Measurements from ENCODE around the gene KCNB1. TPM values are rescaled to one million over a fixed set of nuclear protein-coding genes. Genes with fewer than 3 reads are reported as not detected.

KCNB1 gene
- total RNA-seq, 1 experiment from 2014 or later, result 0.68 TPM

DNA sequence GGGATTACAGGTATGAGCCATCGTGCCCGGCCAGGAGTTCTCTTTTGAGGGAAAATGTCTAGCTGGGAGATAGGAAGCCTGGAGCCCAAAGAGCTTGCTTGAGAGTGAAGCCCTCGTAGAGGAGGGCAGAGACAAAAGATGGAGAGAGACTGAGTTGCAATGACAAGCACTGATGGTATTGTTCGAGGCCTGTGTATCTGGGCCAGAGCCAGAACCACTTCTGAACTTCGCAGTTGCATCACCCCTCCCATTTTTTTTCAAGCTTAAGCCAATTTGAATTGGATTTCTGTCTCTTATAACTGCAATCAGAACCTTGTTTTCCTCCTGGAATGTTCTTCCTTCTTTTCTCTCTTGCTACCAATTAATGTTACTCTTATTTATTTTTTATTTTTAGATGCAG, 83.1 kb downstream of the KCNB1 start:
- H3K36me3 Mint-ChIP-seq (ENCODE audit: insufficient read depth in 1 of 3, low read depth in 3 of 3), result 0 out of 7 replicates have a peak, but pooled peaks cover 0 to 4% (median 4%) of the 10 kb centered on the region in 3 experiments
- H3K4me1 Mint-ChIP-seq, result peaks cover 6 to 13% of the 10 kb centered on the region in 2 experiments
- no peak overlapping the region for H2AFZ ChIP-seq (ENCODE audit: low read length)
- peak overlapping the region in 1 of 3 experiments; percentile 49; a peak in 2 of 7 replicates for H3K27ac Mint-ChIP-seq
- H3K79me1 ChIP-seq (ENCODE audit: insufficient read depth, low read depth, low read length, poor library complexity, severe bottlenecking), result no peaks in the 10 kb centered on the region
- no peak overlapping the region for H3K4me3 Mint-ChIP-seq
- H4K91ac ChIP-seq (ENCODE audit: insufficient read length, low read depth, low read length), result no peak overlapping the region
- H2BK5ac ChIP-seq (ENCODE audit: insufficient read length, low read length), result no peak overlapping the region
- H3K9me3 ChIP-seq (ENCODE audit: control insufficient read depth, low read depth, low read length), result no peaks in the 10 kb centered on the region
- H3K27ac ChIP-seq (ENCODE audit: insufficient read length, low read depth, low read length), result no peak overlapping the region
- H4K5ac ChIP-seq (ENCODE audit: insufficient read length, low read depth, low read length), result no peak overlapping the region
- H3K4me2 ChIP-seq (ENCODE audit: insufficient read depth, insufficient read length, low read length), result no peak overlapping the region
- H3K23me2 ChIP-seq (ENCODE audit: insufficient read length, low read depth, low read length, poor library complexity, severe bottlenecking), result no peaks in the 10 kb centered on the region
- H2AK5ac ChIP-seq (ENCODE audit: insufficient read length, low read length), result no peak overlapping the region
- no peak overlapping the region for H2BK20ac ChIP-seq (ENCODE audit: low read depth, low read length, poor library complexity, severe bottlenecking)
- H3K27me3 ChIP-seq (ENCODE audit: insufficient read depth, low read length), result no peaks in the 10 kb centered on the region
- TF ChIP-seq CTCF (conservative IDR thresholded peaks at IDR 0.05), result no peak
- H3K14ac ChIP-seq (ENCODE audit: insufficient read depth, low read length), result no peak overlapping the region
- H3K18ac ChIP-seq (ENCODE audit: insufficient read length, low read depth, low read length), result no peak overlapping the region
- H4K8ac ChIP-seq (replicated peaks; ENCODE audit: insufficient read length, low read depth, low read length), result no peak overlapping the region
- H2BK12ac ChIP-seq (ENCODE audit: insufficient read length, low read depth, low read length), result no peak overlapping the region
- no peaks in the 10 kb centered on the region; the same call in 1 of the 2 replicates for H3K27me3 Mint-ChIP-seq (ENCODE audit: low read depth)
- H3K56ac ChIP-seq (ENCODE audit: insufficient read length, low read depth, low read length), result no peak overlapping the region
- DNase-seq, result no peak
- no peak overlapping the region for H2BK120ac ChIP-seq (ENCODE audit: low read depth, low read length, poor library complexity, severe bottlenecking)
- no peaks in the 10 kb centered on the region for H3K4me1 ChIP-seq (ENCODE audit: insufficient read depth, low read length)
- no peaks in the 10 kb centered on the region for H3K79me2 ChIP-seq (ENCODE audit: insufficient read depth, low read length)
- no peak overlapping the region for H3K9ac ChIP-seq (ENCODE audit: extremely low read depth, insufficient read length, low read length)
- no peak overlapping the region for H3K4ac ChIP-seq (ENCODE audit: low read depth, low read length)
- H4K20me1 ChIP-seq (ENCODE audit: control insufficient read depth, insufficient read depth, insufficient read length), result no peaks in the 10 kb centered on the region
- H3K23ac ChIP-seq (ENCODE audit: insufficient read length, low read depth, low read length), result no peak overlapping the region
- no peak overlapping the region for H3T11ph ChIP-seq (ENCODE audit: low read length)
- no peak overlapping the region for H2BK15ac ChIP-seq (ENCODE audit: low read depth, low read length)
- WGBS (ENCODE audit: extremely low coverage, insufficient read length, low lambda C conversion rate), result no CpG with 5 or more reads among the region's 5 CpGs
- H3K9me3 Mint-ChIP-seq, result peaks cover 8 to 13% of the 10 kb centered on the region in 2 experiments

All from H9 (cell line).